BE2C (cell line): ENCODE results near the gene TRMT61A.

Experiments used
- DNase-seq: peaks from one replicate; pipeline ENCODE4 v3.0.0-alpha.2; 2020
- H3K27me3 ChIP-seq: fragments of 250-450 bp; sonication (Bioruptor Pico); 2 replicates; pipeline ENCODE4 v1.5.1; 2020; ENCODE audit warnings: mild to moderate bottlenecking
- H3K36me3 ChIP-seq: fragments of 250-450 bp; sonication (Bioruptor Pico); 2 replicates; pipeline ENCODE4 v1.5.1; 2020; ENCODE audit warnings: mild to moderate bottlenecking
- H3K4me1 ChIP-seq: fragments of 250-450 bp; sonication (Bioruptor Pico); 2 replicates; pipeline ENCODE4 v1.5.1; 2020
- H3K4me3 ChIP-seq: 2 replicates; pipeline ENCODE4 v1.5.1; 2011; ENCODE audit warnings: low read depth, low read length
- H3K9me3 ChIP-seq: fragments of 250-450 bp; sonication (Bioruptor Pico); 2 replicates; pipeline ENCODE4 v1.5.1; 2020
- CTCF ChIP-seq: IDR thresholded peaks from 2 replicates; pipeline ENCODE4 v1.5.1; 2012; ENCODE audit warnings: mild to moderate bottlenecking, low read depth, low read length

The TRMT61A gene

DNA sequence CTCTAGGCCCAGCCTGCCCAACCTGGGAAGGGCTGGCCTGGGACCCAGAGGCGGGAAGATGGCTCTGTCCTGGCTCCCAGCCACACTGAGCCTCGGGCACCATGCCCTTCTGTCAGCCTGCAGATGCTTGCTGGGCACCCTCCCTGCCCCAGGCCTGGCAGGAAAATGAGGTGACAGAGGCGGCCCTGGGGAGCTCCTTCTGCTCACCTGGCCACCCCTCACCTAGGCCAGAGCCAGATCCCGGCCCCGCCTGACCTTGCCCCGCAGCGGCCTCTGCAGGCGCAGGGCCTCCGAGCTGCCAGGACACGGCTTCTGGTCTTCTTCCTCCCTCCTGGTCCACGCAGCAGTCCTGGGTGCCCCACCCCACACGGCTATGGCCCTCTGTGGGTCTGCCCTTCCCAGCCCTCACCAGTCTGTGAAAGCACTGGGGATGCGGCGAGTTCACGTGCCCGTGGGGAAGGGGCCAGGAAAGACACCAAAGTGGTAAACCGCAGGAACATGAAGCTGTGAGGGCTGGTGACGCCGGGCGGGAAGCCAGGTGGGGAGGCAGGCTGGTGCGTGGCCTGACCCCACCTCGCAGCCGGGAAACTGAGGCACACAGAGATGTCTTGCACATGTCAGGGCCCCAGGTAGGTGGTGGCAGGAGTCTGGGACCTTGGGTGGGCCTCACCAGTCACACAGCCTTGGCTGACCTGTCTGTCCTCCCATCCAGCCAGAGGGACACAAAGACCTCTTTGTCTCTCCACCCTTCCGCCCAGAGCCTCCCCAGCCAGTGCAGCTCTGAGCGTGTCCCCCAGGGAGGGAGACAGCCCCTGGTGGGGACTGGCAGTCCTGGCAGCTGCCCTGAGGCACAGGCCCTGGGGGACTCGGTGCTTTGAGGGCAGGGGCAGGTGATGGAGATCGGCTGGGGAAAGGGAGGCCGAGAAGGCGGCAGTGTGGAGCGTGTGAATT lies 20.6 kb downstream of the TRMT61A start:
- Histone ChIP-seq H3K27me3 (no peaks in the 10 kb centered on the region), H3K4me3 (no peak overlapping the region), H3K36me3 (no peaks in the 10 kb centered on the region), H3K4me1 (peaks cover under 1% of the 10 kb centered on the region; the same call in 1 of the 2 replicates), H3K9me3 (no peaks in the 10 kb centered on the region)
- peak; percentile 56 for DNase-seq
- no peak for TF ChIP-seq CTCF

DNA sequence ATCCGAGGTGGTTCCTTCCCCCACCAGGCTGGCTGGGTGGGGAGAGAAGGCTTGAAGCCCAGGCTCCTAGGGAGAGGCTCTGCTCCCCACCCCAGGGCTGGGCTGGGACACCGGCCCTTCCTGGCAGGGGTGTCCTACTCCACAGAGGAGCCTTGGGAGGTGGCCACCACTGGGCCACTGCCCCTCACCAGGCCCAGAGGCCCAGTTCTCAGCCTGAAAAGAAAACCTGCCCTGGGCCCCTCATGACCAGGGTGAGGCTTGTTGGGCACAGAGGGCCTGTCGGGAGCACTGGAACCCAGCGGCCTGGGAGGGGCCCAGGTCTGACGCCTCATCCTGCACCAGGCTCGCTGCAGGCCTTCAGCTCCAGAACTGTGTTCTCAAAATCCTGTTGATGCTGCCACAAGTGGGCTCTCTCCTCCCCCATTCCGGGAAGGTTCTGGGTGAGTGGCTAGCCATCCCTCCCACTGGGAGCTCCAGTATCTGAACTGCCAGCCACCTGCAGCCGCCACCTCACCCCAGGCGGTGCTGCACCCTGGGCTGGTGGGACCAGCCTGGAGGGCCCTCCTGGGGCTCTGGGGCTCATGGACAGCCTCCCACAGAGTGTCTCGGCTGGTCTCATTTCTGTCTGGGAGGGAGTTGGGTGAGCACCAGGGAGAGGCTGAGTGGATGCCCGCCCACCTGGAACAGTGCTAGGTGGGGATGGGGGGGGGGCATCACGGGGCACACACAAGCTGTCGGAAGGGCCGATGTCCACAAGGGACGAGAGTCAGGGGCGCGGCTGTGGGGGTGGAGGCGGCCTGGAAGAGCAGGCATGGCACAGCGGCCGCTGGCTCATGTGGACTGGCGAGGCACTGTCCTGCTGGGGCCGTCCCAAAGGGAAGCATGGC lies 21.7 kb downstream of the TRMT61A start:
- Histone ChIP-seq H3K27me3 (no peaks in the 10 kb centered on the region), H3K4me1 (no peaks in the 10 kb centered on the region), H3K9me3 (no peaks in the 10 kb centered on the region), H3K4me3 (no peak overlapping the region), H3K36me3 (no peaks in the 10 kb centered on the region)
- TF ChIP-seq CTCF = no peak
- no peak for DNase-seq

DNA sequence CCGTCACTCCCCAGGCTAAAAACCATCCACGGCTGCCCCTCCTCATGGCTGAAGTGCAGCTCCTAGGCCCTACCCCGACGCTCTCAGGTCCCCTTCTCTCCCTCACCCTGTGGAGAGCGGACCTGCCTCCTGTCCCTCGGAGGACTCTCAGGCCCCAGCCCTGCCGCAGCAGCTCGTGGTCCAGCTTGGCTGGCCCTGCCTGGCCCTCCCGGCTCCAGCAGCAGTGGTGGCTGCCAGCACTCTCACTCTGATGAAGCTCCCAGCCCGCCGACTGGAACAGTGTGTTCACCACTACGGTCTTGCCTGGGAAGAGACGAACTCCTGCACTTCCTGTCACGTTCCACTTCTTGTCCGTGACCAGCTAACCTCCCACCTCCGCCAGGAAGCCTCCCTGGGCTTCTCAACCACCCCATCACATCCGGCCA lies 22.4 kb downstream of the TRMT61A start:
- Histone ChIP-seq H3K4me3 (no peak overlapping the region), H3K27me3 (no peaks in the 10 kb centered on the region), H3K36me3 (no peaks in the 10 kb centered on the region), H3K9me3 (no peaks in the 10 kb centered on the region), H3K4me1 (no peaks in the 10 kb centered on the region)
- no peak for TF ChIP-seq CTCF
- no peak for DNase-seq

GRCh38 chr14:103552011-103552845 lies 23.2 kb downstream of the TRMT61A start:
- no peaks in the 10 kb centered on the region for H3K4me1 ChIP-seq
- H3K4me3 ChIP-seq = no peak overlapping the region
- H3K27me3 ChIP-seq = no peaks in the 10 kb centered on the region
- H3K36me3 ChIP-seq = no peaks in the 10 kb centered on the region
- TF ChIP-seq CTCF = no peak
- no peak for DNase-seq
- H3K9me3 ChIP-seq = no peaks in the 10 kb centered on the region

- Histone ChIP-seq H3K27me3 (no peaks in the 10 kb centered on the region), H3K9me3 (no peaks in the 10 kb centered on the region), H3K4me3 (no peak overlapping the region), H3K4me1 (no peaks in the 10 kb centered on the region), H3K36me3 (no peaks in the 10 kb centered on the region)
- DNase-seq = no peak
- TF ChIP-seq CTCF = no peak
These were observed 23.8 kb downstream of the TRMT61A start for GRCh38 chr14:103552846-103553210.
